ENCODE measurements around the gene C1orf52.

GRCh38 chr1:85208488-85208887 is 51.0 kb downstream of the C1orf52 start:
- TF ChIP-seq CTCF (IDR thresholded peaks at IDR 0.05) (no peak), EP300 (IDR thresholded peaks at IDR 0.05) (no peak), POLR2A (IDR thresholded peaks at IDR 0.05) (no peak)

Data from ovary (tissue), 3 donors.